ENCODE results near the gene ANTKMT.

- TF ChIP-seq, protein P1, sequence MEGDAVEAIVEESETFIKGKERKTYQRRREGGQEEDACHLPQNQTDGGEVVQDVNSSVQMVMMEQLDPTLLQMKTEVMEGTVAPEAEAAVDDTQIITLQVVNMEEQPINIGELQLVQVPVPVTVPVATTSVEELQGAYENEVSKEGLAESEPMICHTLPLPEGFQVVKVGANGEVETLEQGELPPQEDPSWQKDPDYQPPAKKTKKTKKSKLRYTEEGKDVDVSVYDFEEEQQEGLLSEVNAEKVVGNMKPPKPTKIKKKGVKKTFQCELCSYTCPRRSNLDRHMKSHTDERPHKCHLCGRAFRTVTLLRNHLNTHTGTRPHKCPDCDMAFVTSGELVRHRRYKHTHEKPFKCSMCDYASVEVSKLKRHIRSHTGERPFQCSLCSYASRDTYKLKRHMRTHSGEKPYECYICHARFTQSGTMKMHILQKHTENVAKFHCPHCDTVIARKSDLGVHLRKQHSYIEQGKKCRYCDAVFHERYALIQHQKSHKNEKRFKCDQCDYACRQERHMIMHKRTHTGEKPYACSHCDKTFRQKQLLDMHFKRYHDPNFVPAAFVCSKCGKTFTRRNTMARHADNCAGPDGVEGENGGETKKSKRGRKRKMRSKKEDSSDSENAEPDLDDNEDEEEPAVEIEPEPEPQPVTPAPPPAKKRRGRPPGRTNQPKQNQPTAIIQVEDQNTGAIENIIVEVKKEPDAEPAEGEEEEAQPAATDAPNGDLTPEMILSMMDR (IDR thresholded peaks at IDR 0.05; ENCODE audit: low read depth, low read length) = no peak
- no peak for TF ChIP-seq EZH2phosphoT487 (IDR thresholded peaks at IDR 0.05; ENCODE audit: low read depth)
Observed at GRCh38 chr16:674214-674881, 46.6 kb upstream of the ANTKMT start.

Measured in OCI-LY3 (cell line).